HepG2 (cell line): ENCODE data around the gene EMC10. TPM values are rescaled to one million over a fixed set of nuclear protein-coding genes. Genes with fewer than 3 reads are reported as not detected.
A peak's percentile ranks its signal among the peaks of the same experiment; 100 is the strongest.

Experiments
- CEBPB ChIP-seq: IDR thresholded peaks from 2 replicates; pipeline ENCODE4 v1.6.1; 2011; ENCODE audit warnings: low read depth, low read length, improper control_type of control experiment, borderline replicate concordance
- CTCF ChIP-seq: sonication (generic); formaldehyde crosslinking; IDR thresholded peaks from 2 replicates; pipeline ENCODE4 v1.5.0; 2020; ENCODE audit warnings: mild to moderate bottlenecking, missing genetic modification reagents, moderate library complexity
- DNMT1 ChIP-seq: sonication (generic); formaldehyde crosslinking; IDR thresholded peaks from 2 replicates; pipeline ENCODE4 v1.5.1; 2020; ENCODE audit warnings: mild to moderate bottlenecking, missing genetic modification reagents
- HNF1B ChIP-seq: sonication (generic); formaldehyde crosslinking; IDR thresholded peaks from 2 replicates; pipeline ENCODE4 v1.5.1; 2020; ENCODE audit warnings: mild to moderate bottlenecking, moderate library complexity, missing genetic modification reagents
- HNF4A ChIP-seq: sonication (generic); formaldehyde crosslinking; IDR thresholded peaks from 2 replicates; pipeline ENCODE4 v1.4.0; 2020; ENCODE audit warnings: missing genetic modification reagents
- HOXA5 ChIP-seq: sonication (generic); formaldehyde crosslinking; IDR thresholded peaks from 2 replicates; pipeline ENCODE4 v1.4.0; 2020; ENCODE audit warnings: missing genetic modification reagents
- KDM5A ChIP-seq: fragments of 200-600 bp; sonication (generic); IDR thresholded peaks from 2 replicates; pipeline ENCODE4 v1.7.0; 2018; ENCODE audit warnings: antibody characterized with exemption, mild to moderate bottlenecking, low read length, borderline replicate concordance
- MTERF4 ChIP-seq: sonication (generic); formaldehyde crosslinking; IDR thresholded peaks from 2 replicates; pipeline ENCODE4 v1.8.0; 2023; ENCODE audit warnings: mild to moderate bottlenecking, missing genetic modification reagents
- MTF1 ChIP-seq: sonication (generic); formaldehyde crosslinking; IDR thresholded peaks from 2 replicates; pipeline ENCODE4 v1.5.0; 2020; ENCODE audit warnings: missing genetic modification reagents
- PHF5A ChIP-seq: IDR thresholded peaks from one replicate; pipeline ENCODE4 v1.6.1; 2018; ENCODE audit warnings: low read depth, missing genetic modification reagents; ENCODE audit not compliant: unreplicated experiment
- RBM39 ChIP-seq: fragments of 200-400 bp; formaldehyde crosslinking; IDR thresholded peaks from one replicate; pipeline ENCODE4 v1.6.1; 2018; ENCODE audit warnings: antibody characterized with exemption, mild to moderate bottlenecking, low read depth, low read length; ENCODE audit not compliant: poor library complexity, severe bottlenecking
- RXRA ChIP-seq: sonication (generic); formaldehyde crosslinking; IDR thresholded peaks from 2 replicates; pipeline ENCODE4 v1.5.1; 2020; ENCODE audit warnings: missing genetic modification reagents
- ZBTB44 ChIP-seq: sonication (generic); formaldehyde crosslinking; IDR thresholded peaks from 2 replicates; pipeline ENCODE4 v1.4.0; 2020; ENCODE audit warnings: missing genetic modification reagents
- ZNF235 ChIP-seq: sonication (generic); formaldehyde crosslinking; IDR thresholded peaks from 2 replicates; pipeline ENCODE4 v1.8.1; 2023; ENCODE audit warnings: mild to moderate bottlenecking, missing genetic modification reagents, borderline replicate concordance
- ZNF335 ChIP-seq: sonication (generic); formaldehyde crosslinking; IDR thresholded peaks from 2 replicates; pipeline ENCODE4 v1.4.0; 2020; ENCODE audit warnings: missing genetic modification reagents
- ZNF543 ChIP-seq: sonication (generic); formaldehyde crosslinking; IDR thresholded peaks from 2 replicates; pipeline ENCODE4 v1.4.0; 2020; ENCODE audit warnings: mild to moderate bottlenecking, missing genetic modification reagents
- ZNF550 ChIP-seq: sonication (generic); formaldehyde crosslinking; IDR thresholded peaks from 2 replicates; pipeline ENCODE4 v1.4.0; 2020; ENCODE audit warnings: mild to moderate bottlenecking, missing genetic modification reagents, borderline replicate concordance
- ZNF687 ChIP-seq: sonication (generic); formaldehyde crosslinking; IDR thresholded peaks from 2 replicates; pipeline ENCODE4 v1.5.1; 2020; ENCODE audit warnings: mild to moderate bottlenecking, missing genetic modification reagents, moderate library complexity
- ZNF883 ChIP-seq: sonication (generic); formaldehyde crosslinking; IDR thresholded peaks from 2 replicates; pipeline ENCODE4 v1.5.1; 2020; ENCODE audit warnings: mild to moderate bottlenecking, missing genetic modification reagents; ENCODE audit errors: not compliant biosample characterization
- polyA plus RNA-seq, 8 experiments: library from polyadenylated mRNA; depleted of rRNA in 3 of 8; stranded (reverse) in 7 of 8; unstranded in 1 of 8; fragments of >200 nt; fragmentation: Illumina TruSeq in 4 of 8; extraction: Trizol in 4 of 8; gene quantifications; 2 replicates each; pipeline versions ENCODE4 v1.2.1 to v1.2.3, GENCODE V29; 2011 to 2016; ENCODE audit warnings: low read depth in 4 of 8, missing spikeins in 1 of 8, mixed read lengths in 1 of 8; ENCODE audit not compliant: insufficient read depth in 1 of 8
- total RNA-seq, 5 experiments: library from RNA; depleted of rRNA; stranded (reverse); fragments of >200 nt; fragmentation: Illumina TruSeq; extraction: Trizol; gene quantifications; 2 replicates each; pipeline ENCODE4 v1.2.3, GENCODE V29; 2016; ENCODE audit warnings: low read depth in 1 of 5

EMC10 gene
- total and polyA plus RNA-seq, 2 of the 13 experiments (the other 11 are each of a cell fraction or from before 2014, with no cell fraction given), result not detected

- TF ChIP-seq ZNF883 (no peak), ZNF543 (CRISPR knock-in tag) (peak; percentile 63; the same call in 1 of the 2 replicates), CTCF (peak; percentile 56), ZNF335 (CRISPR knock-in tag) (no peak), ZNF550 (CRISPR knock-in tag) (no peak), MTERF4 (no peak), MTF1 (no peak), KDM5A (no peak), ZNF687 (peak; percentile 41), HNF4A (CRISPR knock-in tag) (no peak), PHF5A (CRISPR knock-in tag) (no peak), HNF1B (CRISPR knock-in tag) (no peak), HOXA5 (CRISPR knock-in tag) (no peak), ZNF235 (CRISPR knock-in tag) (no peak), RBM39 (peak; percentile 61), CEBPB (no peak), RXRA (CRISPR knock-in tag) (peak; percentile 46; the same call in 1 of the 2 replicates), DNMT1 (CRISPR knock-in tag) (no peak), ZBTB44 (CRISPR knock-in tag) (no peak)
These were observed 20.1 kb downstream of the EMC10 start (continued) for GRCh38 chr19:50496189-50497021.
